Measurements from ENCODE around the gene CEP89. TPM values are rescaled to one million over a fixed set of nuclear protein-coding genes. Genes with fewer than 3 reads are reported as not detected.
A peak's percentile ranks its signal among the peaks of the same experiment; 100 is the strongest.

The CEP89 gene
- polyA plus RNA-seq, 1 experiment = 18.3 TPM

- ChIA-PET CTCF (no interaction called here), POLR2A (no interaction called here)
- Histone ChIP-seq H3K4me3 (ENCODE audit: low read depth, low read length) (no peak overlapping the region), H3K36me3 (ENCODE audit: control insufficient read depth, insufficient read depth, low read length) (no peaks in the 10 kb centered on the region), H3K27me3 (ENCODE audit: control insufficient read depth, insufficient read depth, low read length) (no peaks in the 10 kb centered on the region)
- no peak for TF ChIP-seq CTCF (IDR thresholded peaks at IDR 0.05; ENCODE audit: insufficient read depth, low read depth, low read length)
- DNase-seq (ENCODE audit: low read depth) = no peak
Measured at GRCh38 chr19:32831611-32832010, 140.1 kb downstream of the CEP89 start.

GRCh38 chr19:32830231-32831014 lies 141.3 kb downstream of the CEP89 start:
- ChIA-PET POLR2A (no interaction called here), CTCF (interaction anchor here (0.6 kb wide), 1 partner anchor 1623 kb away, joined by 3 read pairs; no protein-coding TSS in a partner anchor)
- no peaks in the 10 kb centered on the region for H3K36me3 ChIP-seq (ENCODE audit: control insufficient read depth, insufficient read depth, low read length)
- no peaks in the 10 kb centered on the region for H3K27me3 ChIP-seq (ENCODE audit: control insufficient read depth, insufficient read depth, low read length)
- no peak overlapping the region for H3K4me3 ChIP-seq (ENCODE audit: low read depth, low read length)
- no peak for TF ChIP-seq CTCF (IDR thresholded peaks at IDR 0.05; ENCODE audit: insufficient read depth, low read depth, low read length)
- DNase-seq (ENCODE audit: low read depth) = peak; percentile 11

GRCh38 chr19:32829345-32829896 lies 142.3 kb downstream of the CEP89 start:
- no peak for DNase-seq (ENCODE audit: low read depth)
- POLR2A ChIA-PET = no interaction called here

GRCh38 chr19:32828643-32829344 lies 143.0 kb downstream of the CEP89 start:
- H3K27me3 ChIP-seq (ENCODE audit: control insufficient read depth, insufficient read depth, low read length) = peaks cover 2% of the 10 kb centered on the region; the same call in 1 of the 2 replicates
- DNase-seq (ENCODE audit: low read depth) = no peak
- no peak for TF ChIP-seq CTCF (IDR thresholded peaks at IDR 0.05; ENCODE audit: insufficient read depth, low read depth, low read length)
- ChIA-PET CTCF (interaction anchor here (0.9 kb wide), 1 partner anchor 138 kb away, joined by 3 read pairs; no protein-coding TSS in a partner anchor), POLR2A (no interaction called here)
- no peak overlapping the region for H3K4me3 ChIP-seq (ENCODE audit: low read depth, low read length)
- H3K36me3 ChIP-seq (ENCODE audit: control insufficient read depth, insufficient read depth, low read length) = no peaks in the 10 kb centered on the region

More at GRCh38 chr19:32829345-32829896, 142.3 kb downstream of the CEP89 start:
- Histone ChIP-seq H3K36me3 (ENCODE audit: control insufficient read depth, insufficient read depth, low read length) (no peaks in the 10 kb centered on the region), H3K27me3 (ENCODE audit: control insufficient read depth, insufficient read depth, low read length) (no peaks in the 10 kb centered on the region; the same call in 1 of the 2 replicates), H3K4me3 (ENCODE audit: low read depth, low read length) (no peak overlapping the region)
- CTCF ChIA-PET = no interaction called here
- TF ChIP-seq CTCF (IDR thresholded peaks at IDR 0.05; ENCODE audit: insufficient read depth, low read depth, low read length) = no peak

GRCh38 chr19:32828139-32828538 lies 143.6 kb downstream of the CEP89 start:
- H3K36me3 ChIP-seq (ENCODE audit: control insufficient read depth, insufficient read depth, low read length) = no peaks in the 10 kb centered on the region
- no peak overlapping the region for H3K4me3 ChIP-seq (ENCODE audit: low read depth, low read length)
- ChIA-PET CTCF (interaction anchor here (0.9 kb wide), 1 partner anchor 138 kb away, joined by 3 read pairs; no protein-coding TSS in a partner anchor), POLR2A (no interaction called here)
- peaks cover 2% of the 10 kb centered on the region; the same call in 1 of the 2 replicates for H3K27me3 ChIP-seq (ENCODE audit: control insufficient read depth, insufficient read depth, low read length)
- DNase-seq (ENCODE audit: low read depth) = no peak
- TF ChIP-seq CTCF (IDR thresholded peaks at IDR 0.05; ENCODE audit: insufficient read depth, low read depth, low read length) = no peak

All from BJ (cell line).